ENCODE results near the gene PEG3. TPM values are rescaled to one million over a fixed set of nuclear protein-coding genes. Genes with fewer than 3 reads are reported as not detected.

The PEG3 gene
- total and polyA plus RNA-seq, 2 of the 4 experiments (the other 2 are of a cell fraction), result not detected

DNA sequence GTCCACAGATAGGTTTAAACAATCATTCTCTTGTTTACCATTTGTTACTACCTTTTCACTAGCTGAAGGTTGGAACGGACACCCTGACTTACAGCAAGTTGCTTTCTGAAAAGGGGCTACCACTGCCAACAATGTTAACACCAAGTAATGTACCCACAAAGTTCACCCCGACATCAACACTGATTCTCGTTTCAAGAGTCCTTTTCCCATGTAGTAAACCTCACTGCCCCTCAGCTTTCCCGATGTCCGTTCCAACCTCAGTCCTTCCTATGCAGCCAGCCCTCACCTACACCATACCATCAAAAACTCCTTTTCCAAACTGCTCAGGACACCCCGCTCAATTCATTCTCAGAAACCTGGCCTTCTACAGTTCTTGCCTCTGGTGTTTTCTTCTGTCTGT, 29.0 kb downstream of the PEG3 start:
- H3K79me1 ChIP-seq (ENCODE audit: low read depth in 1 of 2, low read length in 2 of 2), result no peaks in the 10 kb centered on the region
- no peak overlapping the region for H3K4me3 ChIP-seq (ENCODE audit: insufficient read depth, low read depth, low read length)
- no peak overlapping the region for H2BK20ac ChIP-seq (ENCODE audit: low read depth, low read length)
- H3K23ac ChIP-seq (ENCODE audit: low read depth, low read length), result no peak overlapping the region
- dilution Hi-C loops (cut with HindIII; ENCODE audit: low sequenced_read_pairs, unreplicated experiment) (no loop called here), in situ Hi-C loops (cut with MboI; ENCODE audit: low sequenced_read_pairs) (no loop called here), intact Hi-C loops (cut with micrococcal nuclease) (no loop called here)
- no peak overlapping the region for H2AFZ ChIP-seq (replicated peaks; ENCODE audit: low read length, poor library complexity)
- H3K4me1 ChIP-seq (ENCODE audit: control insufficient read depth, insufficient read depth, low read length), result no peaks in the 10 kb centered on the region
- H2BK120ac ChIP-seq (ENCODE audit: low read depth, low read length), result no peak overlapping the region
- POLR2A ChIA-PET (ENCODE audit: unreplicated experiment), result no interaction called here
- ATAC-seq (ENCODE audit: low read depth) (no peak), DNase-seq (no peak)
- no peak overlapping the region for H3K27ac ChIP-seq (ENCODE audit: insufficient read depth, low read length)
- H3K4me2 ChIP-seq (ENCODE audit: low read depth, low read length), result no peak overlapping the region
- WGBS, 2 experiments (ENCODE audit: extremely low coverage in 2 of 2, insufficient read length in 1 of 2), result 30% methylated on average over 5 of the region's 6 CpGs; no CpG with 5 or more reads in 1 of the 2 experiments
- H3K27me3 ChIP-seq (ENCODE audit: control insufficient read depth, insufficient read depth, low read length), result no peaks in the 10 kb centered on the region
- no peak overlapping the region for H2BK15ac ChIP-seq (ENCODE audit: low read depth, low read length)
- TF ChIP-seq FOS (IDR thresholded peaks at IDR 0.05; ENCODE audit: low read depth, low read length), result no peak
- no peak for TF ChIP-seq MAZ (IDR thresholded peaks at IDR 0.05; ENCODE audit: borderline replicate concordance, low read depth, low read length)
- TF ChIP-seq MAFK (IDR thresholded peaks at IDR 0.05; ENCODE audit: low read depth, low read length), result no peak
- TF ChIP-seq RCOR1 (IDR thresholded peaks at IDR 0.05; ENCODE audit: insufficient replicate concordance, low read length), result no peak
- TF ChIP-seq, protein P1, sequence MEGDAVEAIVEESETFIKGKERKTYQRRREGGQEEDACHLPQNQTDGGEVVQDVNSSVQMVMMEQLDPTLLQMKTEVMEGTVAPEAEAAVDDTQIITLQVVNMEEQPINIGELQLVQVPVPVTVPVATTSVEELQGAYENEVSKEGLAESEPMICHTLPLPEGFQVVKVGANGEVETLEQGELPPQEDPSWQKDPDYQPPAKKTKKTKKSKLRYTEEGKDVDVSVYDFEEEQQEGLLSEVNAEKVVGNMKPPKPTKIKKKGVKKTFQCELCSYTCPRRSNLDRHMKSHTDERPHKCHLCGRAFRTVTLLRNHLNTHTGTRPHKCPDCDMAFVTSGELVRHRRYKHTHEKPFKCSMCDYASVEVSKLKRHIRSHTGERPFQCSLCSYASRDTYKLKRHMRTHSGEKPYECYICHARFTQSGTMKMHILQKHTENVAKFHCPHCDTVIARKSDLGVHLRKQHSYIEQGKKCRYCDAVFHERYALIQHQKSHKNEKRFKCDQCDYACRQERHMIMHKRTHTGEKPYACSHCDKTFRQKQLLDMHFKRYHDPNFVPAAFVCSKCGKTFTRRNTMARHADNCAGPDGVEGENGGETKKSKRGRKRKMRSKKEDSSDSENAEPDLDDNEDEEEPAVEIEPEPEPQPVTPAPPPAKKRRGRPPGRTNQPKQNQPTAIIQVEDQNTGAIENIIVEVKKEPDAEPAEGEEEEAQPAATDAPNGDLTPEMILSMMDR (conservative IDR thresholded peaks at IDR 0.05; ENCODE audit: low read depth, low read length), result no peak
- no peak for TF ChIP-seq BHLHE40 (IDR thresholded peaks at IDR 0.05; ENCODE audit: low read depth, low read length)
- TF ChIP-seq, protein P2, sequence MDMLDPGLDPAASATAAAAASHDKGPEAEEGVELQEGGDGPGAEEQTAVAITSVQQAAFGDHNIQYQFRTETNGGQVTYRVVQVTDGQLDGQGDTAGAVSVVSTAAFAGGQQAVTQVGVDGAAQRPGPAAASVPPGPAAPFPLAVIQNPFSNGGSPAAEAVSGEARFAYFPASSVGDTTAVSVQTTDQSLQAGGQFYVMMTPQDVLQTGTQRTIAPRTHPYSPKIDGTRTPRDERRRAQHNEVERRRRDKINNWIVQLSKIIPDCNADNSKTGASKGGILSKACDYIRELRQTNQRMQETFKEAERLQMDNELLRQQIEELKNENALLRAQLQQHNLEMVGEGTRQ (IDR thresholded peaks at IDR 0.05; ENCODE audit: low read depth, low read length), result no peak
- TF ChIP-seq, protein P3, sequence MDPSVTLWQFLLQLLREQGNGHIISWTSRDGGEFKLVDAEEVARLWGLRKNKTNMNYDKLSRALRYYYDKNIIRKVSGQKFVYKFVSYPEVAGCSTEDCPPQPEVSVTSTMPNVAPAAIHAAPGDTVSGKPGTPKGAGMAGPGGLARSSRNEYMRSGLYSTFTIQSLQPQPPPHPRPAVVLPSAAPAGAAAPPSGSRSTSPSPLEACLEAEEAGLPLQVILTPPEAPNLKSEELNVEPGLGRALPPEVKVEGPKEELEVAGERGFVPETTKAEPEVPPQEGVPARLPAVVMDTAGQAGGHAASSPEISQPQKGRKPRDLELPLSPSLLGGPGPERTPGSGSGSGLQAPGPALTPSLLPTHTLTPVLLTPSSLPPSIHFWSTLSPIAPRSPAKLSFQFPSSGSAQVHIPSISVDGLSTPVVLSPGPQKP (IDR thresholded peaks at IDR 0.05; ENCODE audit: borderline replicate concordance, low read depth, low read length), result no peak
- TF ChIP-seq NFE2L2 (IDR thresholded peaks at IDR 0.05; ENCODE audit: low read depth, low read length), result no peak
- no peak for TF ChIP-seq MXI1 (IDR thresholded peaks at IDR 0.05; ENCODE audit: borderline replicate concordance, low read depth, low read length)
- no peak for TF ChIP-seq RAD21 (IDR thresholded peaks at IDR 0.05; ENCODE audit: low read length)
- no peak for TF ChIP-seq CEBPB (IDR thresholded peaks at IDR 0.05; ENCODE audit: low read depth, low read length)
- TF ChIP-seq RFX5 (IDR thresholded peaks at IDR 0.05; ENCODE audit: low read depth, low read length), result no peak
- no peak for TF ChIP-seq CHD1 (IDR thresholded peaks at IDR 0.05; ENCODE audit: low read depth, low read length)
- no peak for TF ChIP-seq SMC3 (IDR thresholded peaks at IDR 0.05; ENCODE audit: low read depth, low read length)
- no peak for TF ChIP-seq POLR2A (IDR thresholded peaks at IDR 0.05; ENCODE audit: low read depth, low read length)
- no peaks in the 10 kb centered on the region for H4K20me1 ChIP-seq (ENCODE audit: insufficient read depth, low read length)
- H4K8ac ChIP-seq (ENCODE audit: low read depth in 2 of 2, low read length in 2 of 2), result no peak overlapping the region
- no peak overlapping the region for H3K9ac ChIP-seq (ENCODE audit: low read depth, low read length)
- H3K9me1 ChIP-seq (ENCODE audit: insufficient read depth, low read length), result no peaks in the 10 kb centered on the region
- no peak overlapping the region for H3K18ac ChIP-seq (ENCODE audit: low read depth, low read length)
- H2AK9ac ChIP-seq (replicated peaks; ENCODE audit: low read depth, low read length, poor library complexity), result no peak overlapping the region
- no peak overlapping the region for H3K4ac ChIP-seq (ENCODE audit: low read depth, low read length)
- CTCF ChIA-PET, result no interaction called here
- no peak overlapping the region for H4K5ac ChIP-seq (ENCODE audit: low read depth, low read length)
- peaks cover 42% of the 10 kb centered on the region for H3K9me3 ChIP-seq (ENCODE audit: control insufficient read depth, insufficient read depth, low read length)
- no peak overlapping the region for H2AK5ac ChIP-seq (ENCODE audit: low read depth, low read length)
- BruUV-seq (replicated peaks), result no TSS peak
- H2BK5ac ChIP-seq (ENCODE audit: low read depth, low read length, poor library complexity, severe bottlenecking), result no peak overlapping the region
- H3K14ac ChIP-seq (replicated peaks; ENCODE audit: low read depth, low read length), result no peak overlapping the region
- no peaks in the 10 kb centered on the region for H3K36me3 ChIP-seq (ENCODE audit: control insufficient read depth, insufficient read depth, low read length)
- H3K56ac ChIP-seq (ENCODE audit: extremely low read depth, insufficient read depth, low read length), result no peak overlapping the region
- H4K91ac ChIP-seq (ENCODE audit: insufficient read depth, low read depth, low read length), result no peak overlapping the region

Data from IMR-90 (cell line).